Activated T-cell treated with anti-CD3 and anti-CD28 coated beads for 1 hour (primary cell): ENCODE measurements around the gene ODAM.
"Not testable (repeated sequence)": the region's sequence is repeated elsewhere in the genome, so short reads cannot be mapped to it uniquely, and the experiment has no call there.

Experiments
- DNase-seq: peaks from one replicate; pipeline ENCODE4 v3.0.0-alpha.2; 2020; ENCODE audit warnings: low read depth

Gene ODAM

DNA sequence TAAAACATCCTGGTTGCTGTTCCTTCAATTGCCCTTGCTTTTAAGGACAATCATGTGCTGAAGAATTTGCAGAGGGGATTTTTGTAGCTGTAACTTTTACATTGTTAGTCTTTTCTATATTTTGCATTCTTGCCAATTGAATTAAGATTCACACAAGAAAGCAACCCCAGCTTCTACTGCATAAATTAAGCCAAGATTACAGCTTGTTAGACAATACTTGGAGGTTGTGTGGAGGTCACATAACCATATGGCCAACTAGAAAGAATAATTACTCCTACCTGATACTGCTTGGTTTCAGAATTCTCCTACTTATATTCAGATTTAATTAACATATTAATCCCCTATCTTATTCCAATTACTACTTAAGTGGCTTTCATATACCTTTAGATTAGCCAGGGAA, 26.3 kb downstream of the ODAM start:
- not testable (repeated sequence) for DNase-seq

DNA sequence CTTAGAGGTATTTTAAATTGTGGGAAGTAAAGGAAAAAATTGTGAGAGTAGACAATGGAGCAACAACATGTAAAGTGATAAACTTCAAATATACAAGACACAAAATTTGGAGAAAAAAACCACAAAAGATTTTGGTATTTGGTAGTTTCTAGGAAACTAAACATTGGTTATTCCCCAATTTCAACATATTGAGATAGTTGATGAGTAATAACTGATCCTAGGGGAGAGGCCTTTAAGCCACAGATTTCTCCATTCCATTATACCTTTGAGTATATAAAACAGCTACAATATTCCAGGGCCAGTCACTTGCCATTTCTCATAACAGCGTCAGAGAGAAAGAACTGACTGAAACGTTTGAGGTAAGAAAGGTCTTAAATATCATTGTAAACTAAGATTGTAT, 30.3 kb downstream of the ODAM start, which contains the start of gene FDCSP:
Gene FDCSP (plus strand): TSS at position 301 of the 400 bp plus-strand sequence. CDS start 5,071 bp downstream, outside the sequence.
- no peak for DNase-seq

DNA sequence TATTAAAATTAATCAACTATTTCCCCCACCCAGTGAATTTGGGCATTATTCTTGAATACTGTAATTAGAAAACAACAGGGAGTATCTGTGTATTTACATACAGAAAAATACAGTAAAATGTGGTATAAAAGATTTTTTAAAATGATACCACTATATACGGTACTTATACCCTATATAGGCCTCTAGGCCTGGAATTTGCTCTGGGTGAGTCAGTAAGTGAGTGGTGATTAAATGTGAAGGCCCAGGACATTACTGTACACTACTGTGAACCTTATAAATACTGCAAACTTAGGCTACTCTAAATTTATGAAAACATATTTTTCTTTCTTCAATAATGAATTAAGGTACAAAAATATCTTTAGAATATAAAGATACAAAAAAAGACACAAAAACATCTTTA, 40.6 kb downstream of the ODAM start:
- no peak for DNase-seq

DNA sequence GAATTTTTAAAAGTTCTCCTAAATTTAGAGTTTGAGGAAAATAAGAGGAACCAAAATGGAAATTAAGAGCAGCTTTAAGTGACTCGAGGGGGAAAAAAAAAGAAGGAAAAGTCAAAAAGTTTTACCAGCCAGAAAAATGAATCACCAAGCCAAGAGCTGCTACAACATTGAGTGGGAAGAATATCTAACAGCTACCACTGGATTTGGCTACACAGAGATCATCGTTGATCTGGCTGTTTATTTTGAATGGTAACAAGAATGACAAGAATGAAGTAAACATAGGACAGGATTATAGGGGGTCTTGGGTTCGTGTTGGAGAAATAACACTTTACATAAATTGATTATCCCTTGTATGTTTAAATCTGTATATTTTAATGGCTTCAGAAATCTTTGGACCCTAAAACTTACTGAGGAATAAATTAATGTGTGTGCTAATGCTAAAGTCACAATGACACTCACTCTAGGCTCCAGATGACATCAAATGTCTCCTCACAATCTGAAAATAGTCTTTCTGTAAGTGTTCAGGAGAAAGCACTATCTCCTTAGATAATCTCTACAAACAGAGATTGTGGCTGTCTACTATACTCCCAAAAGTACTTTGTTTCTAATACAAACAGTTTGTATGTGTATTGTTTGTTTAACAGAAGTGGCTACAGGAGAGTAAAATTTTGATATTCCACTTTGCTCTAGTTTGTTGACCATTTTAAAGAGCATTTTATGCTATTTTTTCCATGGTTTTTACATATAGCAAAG, 43.8 kb downstream of the ODAM start:
- no peak for DNase-seq

DNA sequence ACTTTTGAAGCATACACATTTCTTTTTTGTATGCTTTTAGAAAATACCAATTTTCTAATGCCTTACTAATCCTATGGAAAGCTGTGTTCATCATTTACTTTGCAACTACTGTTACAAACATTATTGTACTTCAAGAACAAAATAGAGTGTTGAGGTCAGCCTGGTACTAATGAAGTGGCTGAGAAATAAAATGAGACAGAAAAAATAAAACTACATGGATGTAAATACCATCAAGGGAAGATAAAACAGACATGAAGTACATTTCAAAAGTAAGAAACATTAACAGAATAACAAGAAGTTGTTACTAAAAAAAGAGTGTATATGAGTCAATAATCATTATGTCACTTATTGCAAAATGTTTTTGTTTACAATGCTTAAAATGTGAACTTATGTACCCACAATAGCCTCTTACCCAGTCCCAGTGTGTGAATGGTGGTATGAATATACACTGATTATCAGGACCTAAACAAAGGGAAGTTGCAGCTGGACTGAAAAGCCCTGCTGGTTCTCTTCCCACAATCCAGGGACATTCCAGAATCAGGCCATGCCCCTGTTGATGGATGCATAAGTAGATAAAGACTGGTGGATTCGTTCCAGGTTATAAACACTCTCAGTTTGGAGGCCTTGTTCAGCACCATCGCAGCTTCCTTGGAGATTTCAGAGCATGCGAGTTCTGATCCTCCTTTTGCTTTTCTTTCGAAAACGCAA, 44.5 kb downstream of the ODAM start:
- no peak for DNase-seq

DNA sequence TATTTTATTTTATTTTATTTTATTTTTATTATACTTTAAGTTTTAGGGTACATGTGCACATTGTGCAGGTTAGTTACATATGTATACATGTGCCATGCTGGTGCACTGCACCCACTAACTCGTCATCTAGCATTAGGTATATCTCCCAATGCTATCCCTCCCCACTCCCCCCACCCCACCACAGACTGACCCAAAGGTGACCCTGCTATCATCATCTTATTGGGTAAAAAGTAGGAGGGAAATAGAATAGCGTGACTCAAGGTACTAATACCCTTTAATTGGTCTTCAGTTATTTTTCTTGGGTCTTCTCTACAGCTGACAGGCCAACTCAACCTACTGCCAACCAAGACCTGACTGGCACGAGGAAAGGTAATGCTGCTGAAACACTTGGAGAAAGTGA, 46.8 kb downstream of the ODAM start, which contains the start of gene CSN3:
Gene CSN3 (plus strand): TSS at position 301 of the 400 bp plus-strand sequence. CDS start 2,223 bp downstream, outside the sequence.
- not testable (repeated sequence) for DNase-seq

DNA sequence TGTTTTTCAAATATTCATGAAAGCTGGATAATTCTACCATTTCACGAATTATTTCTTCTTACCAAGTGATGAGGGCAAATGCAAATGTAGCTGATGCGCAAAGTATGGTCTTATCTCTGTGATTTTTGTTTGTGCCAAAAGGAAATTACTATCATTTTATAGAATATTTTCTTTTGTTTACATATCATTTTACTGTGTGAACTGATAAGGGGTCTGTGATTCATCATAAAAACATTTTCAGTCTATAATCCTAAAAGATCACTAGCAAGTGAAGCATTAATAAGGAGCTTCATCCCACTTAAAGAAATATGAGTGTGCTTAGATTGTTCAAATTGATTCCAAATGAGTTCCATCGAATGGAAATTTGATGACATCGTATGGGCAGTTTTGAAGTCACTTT, 47.6 kb downstream of the ODAM start:
- no peak for DNase-seq

DNA sequence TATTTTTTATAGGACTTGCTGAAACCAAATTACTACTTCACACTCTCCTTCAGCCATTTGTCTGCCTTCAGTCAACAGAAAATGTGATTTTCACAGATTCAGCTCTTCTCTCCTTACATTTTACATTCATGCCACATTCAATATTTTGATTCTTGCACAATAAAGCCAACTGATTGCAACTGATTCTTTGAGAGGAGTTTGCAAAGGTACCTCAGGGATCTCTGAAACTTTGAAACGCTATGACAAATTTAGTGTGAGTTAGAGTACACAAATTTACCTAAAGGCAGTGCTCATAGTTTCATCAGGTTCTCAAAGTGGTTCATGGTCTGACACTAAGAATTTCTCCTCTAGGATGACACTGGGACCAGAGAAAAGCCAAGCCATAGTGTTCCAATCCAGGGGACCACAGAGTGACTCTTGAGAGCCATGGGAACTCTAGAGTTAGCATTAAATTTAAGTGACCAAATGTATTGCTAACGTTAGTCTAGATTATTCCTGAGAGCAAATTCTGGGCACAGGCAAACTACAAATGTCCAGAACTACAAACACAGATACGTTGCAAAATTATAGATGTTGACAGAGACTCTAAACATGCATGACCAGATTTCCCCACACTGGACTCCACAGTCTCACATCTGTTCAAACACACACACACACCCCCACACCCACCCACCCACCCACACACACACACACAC, 55.9 kb downstream of the ODAM start:
- no peak for DNase-seq

DNA sequence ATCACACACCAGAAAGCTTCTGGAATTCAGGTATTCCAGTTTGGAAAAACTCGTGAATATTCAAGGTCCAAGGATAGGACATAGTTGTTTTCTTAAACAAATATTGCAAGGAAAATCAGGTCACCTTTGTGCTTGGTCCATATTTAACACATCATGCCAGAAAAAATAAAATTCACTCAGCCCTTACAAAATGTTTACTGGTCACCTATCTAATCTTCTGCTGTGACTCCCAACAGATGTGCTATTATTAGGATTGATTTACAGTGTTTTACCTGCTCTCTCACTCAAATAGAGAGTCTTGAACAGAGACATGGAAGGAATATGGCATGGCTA, 56.4 kb downstream of the ODAM start:
- no peak for DNase-seq
